NCI-H1092 (cell line): ENCODE measurements around the gene NUAK1.
"Not testable (repeated sequence)": the region's sequence is repeated elsewhere in the genome, so short reads cannot be mapped to it uniquely, and the experiment has no call there.

Experiments used
- DNase-seq: peaks from one replicate; lab custom pipeline; 2025; lab: John Stamatoyannopoulos, UW

Gene NUAK1

GRCh38 chr12:106031761-106032622 lies 106.8 kb downstream of the NUAK1 start:
- DNase-seq = no peak

GRCh38 chr12:106030210-106031071 lies 108.3 kb downstream of the NUAK1 start:
- DNase-seq = no peak

DNA sequence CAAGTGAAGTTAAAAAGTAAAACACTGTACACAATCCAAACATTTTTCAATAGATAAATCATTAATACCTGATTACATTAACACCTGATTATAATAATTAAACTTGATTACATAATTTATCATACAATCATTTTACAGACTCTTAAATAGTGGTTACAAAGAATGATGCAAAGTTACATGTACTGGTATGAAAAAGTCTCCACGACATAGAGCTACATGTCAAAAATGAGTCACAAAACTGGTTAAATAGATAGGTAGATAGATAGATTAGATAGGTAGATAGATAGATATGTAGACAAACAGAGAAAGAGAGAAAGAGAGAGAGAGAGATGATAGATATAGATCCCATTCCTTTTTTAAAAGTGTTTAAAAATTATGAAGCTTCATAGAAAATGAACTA lies 109.2 kb downstream of the NUAK1 start:
- no peak for DNase-seq

- no peak for DNase-seq
Measured at GRCh38 chr12:106027911-106028310, 110.8 kb downstream of the NUAK1 start.

DNA sequence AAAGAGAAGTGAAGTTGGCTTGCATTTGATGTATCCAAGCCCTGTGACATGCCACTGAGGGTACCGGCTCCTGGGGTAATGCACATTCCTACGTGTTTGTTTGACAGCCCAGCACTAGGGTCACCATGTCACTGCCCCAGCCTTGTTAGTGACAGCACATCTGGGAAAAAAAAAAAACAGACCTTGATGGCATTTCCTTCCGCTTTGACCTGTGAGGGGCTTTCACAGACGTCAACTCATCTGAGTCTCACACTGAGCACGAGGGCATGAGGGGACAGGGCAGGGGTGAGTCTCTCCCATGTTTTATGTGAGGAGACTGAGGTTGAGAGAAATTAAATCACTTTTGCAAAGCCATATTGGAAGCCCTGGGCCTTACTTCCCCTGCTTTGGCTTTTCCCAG lies 111.5 kb downstream of the NUAK1 start:
- no peak for DNase-seq

DNA sequence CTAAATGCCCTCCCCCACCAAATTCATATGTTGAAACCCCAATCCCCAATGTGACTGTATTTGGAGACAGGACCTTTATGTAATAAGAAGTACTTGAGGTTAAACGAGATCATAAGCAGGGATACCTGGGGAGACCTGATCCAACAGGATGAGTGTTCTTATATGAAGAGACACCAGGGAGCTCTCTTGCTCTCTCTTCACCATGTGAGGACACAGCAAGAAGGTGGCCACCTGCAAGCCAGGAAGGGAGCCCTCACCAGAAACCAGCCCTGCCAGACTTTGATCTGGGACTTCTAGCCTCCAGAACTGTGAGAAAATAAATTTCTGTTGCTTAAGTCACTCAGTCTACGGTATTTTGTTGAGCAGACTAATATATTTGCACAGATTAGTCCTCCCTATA lies 113.6 kb downstream of the NUAK1 start:
- DNase-seq = no peak

GRCh38 chr12:106023039-106023438 lies 115.7 kb downstream of the NUAK1 start:
- no peak for DNase-seq

DNA sequence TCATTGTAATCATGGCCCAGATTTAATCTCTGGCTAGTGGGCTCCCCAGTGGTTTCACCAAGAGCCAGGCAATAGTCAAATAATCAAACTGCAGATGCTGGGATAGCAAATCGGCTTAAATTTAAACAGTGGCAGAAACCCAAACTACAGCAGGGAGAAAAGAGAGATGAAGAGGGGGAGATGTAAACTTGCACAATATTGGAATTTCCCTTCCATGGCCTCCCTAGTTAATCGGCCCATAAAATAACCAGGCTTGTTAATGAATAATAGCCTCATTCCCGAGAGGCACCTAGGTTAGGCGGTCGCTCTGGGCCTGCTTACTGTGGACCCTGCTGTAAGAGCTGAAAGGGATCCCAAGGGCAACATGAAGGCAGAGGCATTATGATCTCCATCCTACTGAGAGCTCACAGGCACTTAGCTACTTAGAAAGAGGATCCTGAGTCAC lies 116.2 kb downstream of the NUAK1 start:
- DNase-seq = no peak

DNA sequence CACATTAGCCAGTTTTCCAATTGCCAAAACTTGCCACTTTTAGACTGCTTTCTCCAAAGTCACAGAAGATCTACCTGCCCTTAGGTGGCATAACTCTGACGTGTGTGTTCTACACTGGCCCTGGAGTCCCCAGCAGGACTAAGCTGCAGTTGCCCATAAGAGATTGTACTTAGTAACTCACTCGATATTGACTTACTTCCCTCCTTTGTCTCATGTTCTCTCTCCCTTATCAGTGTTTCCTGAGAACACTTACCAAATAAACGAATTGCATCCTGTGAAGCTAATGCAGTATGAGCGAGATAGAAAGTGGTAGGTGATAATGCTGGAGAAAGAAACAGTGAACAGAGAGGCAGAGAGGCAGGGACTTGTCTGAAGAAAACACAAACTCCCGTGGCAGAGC lies 117.2 kb downstream of the NUAK1 start:
- DNase-seq = no peak

- DNase-seq = no peak
Measured at GRCh38 chr12:106020736-106021135, 118.0 kb downstream of the NUAK1 start.

GRCh38 chr12:106019144-106019543 lies 119.6 kb downstream of the NUAK1 start:
- DNase-seq = no peak

DNA sequence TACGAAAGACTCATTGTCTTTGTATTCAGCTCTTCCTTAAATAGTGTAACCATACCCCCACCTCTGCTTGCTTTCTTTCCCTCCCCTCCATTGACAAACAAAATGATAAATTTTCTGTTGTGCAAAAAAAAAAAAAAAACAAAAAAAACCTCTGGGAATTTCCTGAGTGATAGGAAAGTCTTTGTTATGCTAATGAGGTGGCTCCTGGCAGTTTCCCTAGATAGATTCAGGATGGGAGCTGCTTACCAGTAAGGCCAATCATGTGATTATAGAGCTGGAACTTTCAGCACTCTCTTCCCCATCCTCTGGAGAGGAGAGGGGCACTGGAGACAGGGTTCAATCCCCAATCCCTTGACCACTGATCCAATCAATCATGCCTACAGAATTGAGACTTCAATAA lies 120.5 kb downstream of the NUAK1 start:
- no peak for DNase-seq

DNA sequence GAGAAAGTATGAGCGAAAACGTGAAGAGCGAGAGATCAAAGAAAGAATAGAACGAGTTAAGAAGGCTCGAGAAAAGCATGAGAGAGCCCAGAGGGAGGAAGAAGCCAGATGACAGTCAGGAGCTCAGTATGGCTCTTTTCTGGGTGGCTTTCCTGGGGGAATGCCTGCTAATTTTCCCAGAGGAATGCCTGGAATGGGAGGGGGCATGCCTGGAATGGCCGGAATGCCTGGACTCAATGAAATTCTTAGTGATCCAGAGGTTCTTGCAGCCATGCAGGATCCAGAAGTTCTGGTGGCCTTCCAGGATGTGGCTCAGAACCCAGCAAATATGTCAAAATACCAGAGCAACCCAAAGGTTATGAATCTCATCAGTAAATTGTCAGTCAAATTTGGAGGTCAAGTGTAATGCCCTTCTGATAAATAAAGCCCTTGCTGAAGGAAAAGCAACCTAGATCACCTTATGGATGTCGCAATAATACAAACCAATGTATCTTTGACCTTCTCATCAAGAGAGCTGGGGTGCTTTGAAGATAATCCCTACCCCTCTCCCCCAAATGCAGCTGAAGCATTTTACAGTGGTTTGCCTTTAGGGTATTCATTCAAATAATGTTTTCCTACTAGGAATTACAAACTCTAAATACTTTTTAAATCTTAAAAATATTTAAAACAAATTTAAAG lies 122.0 kb downstream of the NUAK1 start:
- not testable (repeated sequence) for DNase-seq

DNA sequence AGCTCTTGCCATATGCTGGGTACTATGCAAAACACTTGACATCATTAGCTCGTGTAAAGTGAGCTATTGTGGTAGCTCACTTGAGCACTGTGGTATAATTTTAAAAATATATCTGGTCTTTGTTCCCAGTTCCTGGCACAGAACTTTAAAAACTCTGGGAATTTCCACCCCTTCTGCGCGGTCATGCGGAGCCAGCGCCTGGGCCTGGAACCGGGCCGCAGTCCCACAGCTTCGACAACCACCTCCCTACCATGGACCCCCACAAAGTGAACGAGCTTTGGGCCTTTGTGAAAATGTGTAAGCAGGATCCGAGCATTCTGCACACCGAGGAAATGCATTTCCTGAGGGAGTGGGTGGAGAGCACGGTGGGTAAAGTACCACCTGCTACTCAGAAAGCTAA lies 123.1 kb downstream of the NUAK1 start:
- DNase-seq = no peak

DNA sequence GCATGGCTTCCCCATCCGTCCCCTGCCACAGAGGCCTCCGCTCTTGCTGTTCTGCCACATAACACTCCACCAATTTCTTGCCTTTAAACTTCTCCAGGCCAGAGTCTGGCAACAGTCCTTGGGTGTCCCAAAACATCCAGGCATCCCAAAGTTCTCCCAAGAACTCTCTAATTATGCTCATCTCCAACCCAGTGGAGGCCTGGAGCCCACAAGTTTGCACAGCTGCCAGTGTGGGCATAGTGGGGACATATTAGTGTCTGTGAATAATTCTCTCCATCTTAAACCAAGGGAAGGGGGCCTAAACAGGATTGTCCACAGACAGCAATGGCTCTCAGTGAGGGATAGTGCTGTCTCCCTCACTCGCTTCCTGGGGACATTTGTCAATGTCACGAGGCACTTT lies 124.8 kb downstream of the NUAK1 start:
- no peak for DNase-seq
